ENCODE measurements around the gene RIMBP2. TPM values are rescaled to one million over a fixed set of nuclear protein-coding genes. Genes with fewer than 3 reads are reported as not detected.
A peak's percentile ranks its signal among the peaks of the same experiment; 100 is the strongest.

Gene RIMBP2
- total RNA-seq, 1 donor from 2014 or later: 0.62 TPM

- no peak for DNase-seq
Observed at GRCh38 chr12:130460611-130461446, 255.3 kb downstream of the RIMBP2 start.

- no peak for DNase-seq
Observed at GRCh38 chr12:130459916-130460315, 256.2 kb downstream of the RIMBP2 start.

- no peak for DNase-seq
Observed at GRCh38 chr12:130458341-130458740, 257.8 kb downstream of the RIMBP2 start.

GRCh38 chr12:130457215-130457614 lies 258.9 kb downstream of the RIMBP2 start:
- no peak for DNase-seq

GRCh38 chr12:130456375-130457199 lies 259.5 kb downstream of the RIMBP2 start:
- peak; percentile 73 for DNase-seq

GRCh38 chr12:130455161-130455560 lies 260.9 kb downstream of the RIMBP2 start:
- no peak for DNase-seq

GRCh38 chr12:130454296-130454695 lies 261.8 kb downstream of the RIMBP2 start:
- DNase-seq: no peak

- DNase-seq: no peak
Observed at GRCh38 chr12:130452546-130452945, 263.6 kb downstream of the RIMBP2 start.

- no peak for DNase-seq
Observed at GRCh38 chr12:130451001-130451930, 264.8 kb downstream of the RIMBP2 start.

- no peak for DNase-seq
Observed at GRCh38 chr12:130449291-130449690, 266.8 kb downstream of the RIMBP2 start.

GRCh38 chr12:130448044-130448821 lies 267.9 kb downstream of the RIMBP2 start:
- no peak for DNase-seq

- DNase-seq: no peak
Observed at GRCh38 chr12:130447655-130447965, 268.5 kb downstream of the RIMBP2 start.

GRCh38 chr12:130446846-130447654 lies 269.0 kb downstream of the RIMBP2 start:
- DNase-seq: no peak

GRCh38 chr12:130444986-130445385 lies 271.1 kb downstream of the RIMBP2 start:
- no peak for DNase-seq

GRCh38 chr12:130444061-130444460 lies 272.0 kb downstream of the RIMBP2 start:
- peak; percentile 64 for DNase-seq

- DNase-seq: no peak
Observed at GRCh38 chr12:130441771-130442760, 274.0 kb downstream of the RIMBP2 start.

GRCh38 chr12:130440411-130441080 lies 275.6 kb downstream of the RIMBP2 start:
- no peak for DNase-seq

GRCh38 chr12:130439250-130439649 lies 276.8 kb downstream of the RIMBP2 start:
- DNase-seq: no peak

- DNase-seq: no peak
Observed at GRCh38 chr12:130438711-130439110, 277.4 kb downstream of the RIMBP2 start.

All from tongue (tissue), 2 donors.